Measurements from ENCODE around the gene CTXN1. TPM values are rescaled to one million over a fixed set of nuclear protein-coding genes. Genes with fewer than 3 reads are reported as not detected.

The CTXN1 gene
- total and polyA plus RNA-seq, 2 donors (not counting 1 experiment from before 2014, with no cell fraction given), result not detected

DNA sequence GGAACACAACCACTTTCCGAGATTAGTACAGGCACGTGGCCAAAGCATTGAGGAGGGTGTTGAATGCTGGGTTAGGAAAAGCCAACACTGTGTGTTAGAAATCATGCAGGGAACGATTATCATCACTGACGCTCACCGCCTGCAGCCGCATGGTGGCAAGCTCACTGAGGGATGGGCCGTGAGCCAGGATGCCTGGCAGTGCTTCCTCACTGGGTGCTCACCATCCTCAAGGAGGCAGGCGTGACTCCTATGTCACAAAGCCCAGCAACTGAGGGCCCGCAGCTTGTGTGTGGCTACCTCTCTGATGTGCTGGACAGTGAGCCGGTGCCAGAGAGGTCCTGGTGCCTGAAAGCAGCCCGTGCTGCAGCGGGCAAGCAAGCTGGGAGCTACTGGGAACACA, 47.9 kb upstream of the CTXN1 start:
- Histone ChIP-seq H3K79me2 (ENCODE audit: control insufficient read depth, insufficient read depth, low read length) (peaks cover 14% of the 10 kb centered on the region), H3K9ac (ENCODE audit: low read length) (no peak overlapping the region), H3K27me3 (replicated peaks in 1 of 4; ENCODE audit: control extremely low read depth in 1 of 4, control insufficient read depth in 3 of 4, insufficient read depth in 4 of 4, low read length in 3 of 4) (no peaks in the 10 kb centered on the region), H3K4me1 (ENCODE audit: control insufficient read depth in 2 of 2, insufficient read depth in 2 of 2, low read length in 2 of 2) (no peaks in the 10 kb centered on the region), H3K4me3 (ENCODE audit: control extremely low read depth in 1 of 5, extremely low read depth in 1 of 5, insufficient read depth in 1 of 5, low read depth in 2 of 5, low read length in 4 of 5) (no peak overlapping the region), H2AFZ (ENCODE audit: insufficient read depth, low read depth, low read length, poor library complexity, severe bottlenecking) (no peak overlapping the region), H3K36me3 (replicated peaks in 1 of 2; ENCODE audit: control extremely low read depth in 1 of 2, control insufficient read depth in 1 of 2, extremely low read depth in 1 of 2, insufficient read depth in 2 of 2, low read length in 1 of 2) (peaks cover 0 to 52% of the 10 kb centered on the region in 2 experiments), H3K4me2 (replicated peaks; ENCODE audit: low read depth, low read length, poor library complexity, severe bottlenecking) (no peak overlapping the region), H3K27ac (ENCODE audit: low read length in 2 of 2) (no peak overlapping the region), H4K20me1 (ENCODE audit: control insufficient read depth, insufficient read depth, low read length, poor library complexity, severe bottlenecking) (peaks cover 17% of the 10 kb centered on the region), H3K9me3 (ENCODE audit: control extremely low read depth in 1 of 3, control insufficient read depth in 2 of 3, insufficient read depth in 1 of 3, low read length in 2 of 3) (no peaks in the 10 kb centered on the region)
- no peak overlapping the region for H3K4me3 Mint-ChIP-seq
- WGBS (ENCODE audit: insufficient coverage), result 98% methylated on average over 12 of the region's 12 CpGs
- ChIA-PET CTCF (no interaction called here), POLR2A (no interaction called here)
- no peak for ATAC-seq (ENCODE audit: low read depth)
- no peaks in the 10 kb centered on the region for H3K9me3 Mint-ChIP-seq (ENCODE audit: insufficient read depth)
- no peak overlapping the region for H3K27ac Mint-ChIP-seq
- TF ChIP-seq EZH2 (IDR thresholded peaks at IDR 0.05; ENCODE audit: borderline replicate concordance, insufficient read depth, low read depth, low read length, poor library complexity, severe bottlenecking), result no peak
- TF ChIP-seq, protein P1, sequence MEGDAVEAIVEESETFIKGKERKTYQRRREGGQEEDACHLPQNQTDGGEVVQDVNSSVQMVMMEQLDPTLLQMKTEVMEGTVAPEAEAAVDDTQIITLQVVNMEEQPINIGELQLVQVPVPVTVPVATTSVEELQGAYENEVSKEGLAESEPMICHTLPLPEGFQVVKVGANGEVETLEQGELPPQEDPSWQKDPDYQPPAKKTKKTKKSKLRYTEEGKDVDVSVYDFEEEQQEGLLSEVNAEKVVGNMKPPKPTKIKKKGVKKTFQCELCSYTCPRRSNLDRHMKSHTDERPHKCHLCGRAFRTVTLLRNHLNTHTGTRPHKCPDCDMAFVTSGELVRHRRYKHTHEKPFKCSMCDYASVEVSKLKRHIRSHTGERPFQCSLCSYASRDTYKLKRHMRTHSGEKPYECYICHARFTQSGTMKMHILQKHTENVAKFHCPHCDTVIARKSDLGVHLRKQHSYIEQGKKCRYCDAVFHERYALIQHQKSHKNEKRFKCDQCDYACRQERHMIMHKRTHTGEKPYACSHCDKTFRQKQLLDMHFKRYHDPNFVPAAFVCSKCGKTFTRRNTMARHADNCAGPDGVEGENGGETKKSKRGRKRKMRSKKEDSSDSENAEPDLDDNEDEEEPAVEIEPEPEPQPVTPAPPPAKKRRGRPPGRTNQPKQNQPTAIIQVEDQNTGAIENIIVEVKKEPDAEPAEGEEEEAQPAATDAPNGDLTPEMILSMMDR (IDR thresholded peaks at IDR 0.05), result no peak
- no peaks in the 10 kb centered on the region for H3K4me1 Mint-ChIP-seq
- intact Hi-C loops (cut with micrococcal nuclease), result no loop called here
- no peaks in the 10 kb centered on the region for H3K27me3 Mint-ChIP-seq
- DNase-seq, result no peak

DNA sequence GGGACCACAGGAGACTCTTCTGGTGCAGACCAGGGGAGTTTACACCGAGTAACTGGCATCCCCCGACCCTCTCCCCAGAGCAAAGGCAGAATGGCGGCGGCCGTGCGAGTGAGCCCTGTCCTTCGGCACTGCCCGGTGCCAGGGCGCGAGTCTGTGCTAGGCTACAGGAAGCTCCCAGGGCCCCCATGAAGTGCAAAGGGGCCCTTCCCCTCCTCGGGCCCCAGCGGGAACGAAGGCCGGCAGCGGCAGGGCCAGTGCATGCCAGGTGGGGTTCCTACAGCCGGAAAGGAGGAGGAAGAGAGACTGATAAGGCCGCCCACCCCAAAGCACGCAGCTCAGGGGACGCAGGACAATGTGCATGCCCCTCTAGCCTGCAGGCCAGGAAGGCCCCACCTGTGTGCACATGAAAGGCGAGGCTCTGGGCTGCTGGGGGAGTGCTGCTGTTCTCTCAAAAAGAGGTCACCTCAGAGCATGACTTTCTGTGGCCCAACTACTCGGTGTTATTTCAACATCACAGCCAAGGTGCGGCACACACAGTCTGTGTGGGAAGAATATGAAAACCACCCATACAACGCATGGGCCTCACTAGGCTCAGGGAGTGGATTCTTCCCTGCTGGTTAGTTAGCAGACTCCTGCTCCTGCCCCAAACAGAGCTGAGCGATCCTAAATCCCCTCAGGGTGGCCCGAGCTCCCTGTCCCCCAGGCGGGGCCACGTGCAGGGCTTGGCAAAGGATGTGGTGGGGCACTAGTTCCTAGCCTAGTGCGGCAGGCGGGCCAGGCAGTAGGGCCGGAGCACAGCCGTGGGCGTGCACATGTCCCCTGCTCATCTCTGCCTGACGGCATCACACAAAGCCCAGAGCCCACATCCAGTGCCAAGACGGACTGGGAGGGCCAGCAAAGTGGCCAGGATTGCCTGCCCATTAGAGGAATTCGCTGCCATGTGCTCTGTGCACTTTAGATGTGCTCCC, 45.9 kb upstream of the CTXN1 start:
- Histone ChIP-seq H3K4me1 (ENCODE audit: control insufficient read depth in 2 of 2, insufficient read depth in 2 of 2, low read length in 2 of 2) (no peaks in the 10 kb centered on the region), H3K27me3 (replicated peaks in 1 of 4; ENCODE audit: control extremely low read depth in 1 of 4, control insufficient read depth in 3 of 4, insufficient read depth in 4 of 4, low read length in 3 of 4) (no peaks in the 10 kb centered on the region), H3K9me3 (ENCODE audit: control extremely low read depth in 1 of 3, control insufficient read depth in 2 of 3, insufficient read depth in 1 of 3, low read length in 2 of 3) (no peaks in the 10 kb centered on the region), H3K36me3 (replicated peaks in 1 of 2; ENCODE audit: control extremely low read depth in 1 of 2, control insufficient read depth in 1 of 2, extremely low read depth in 1 of 2, insufficient read depth in 2 of 2, low read length in 1 of 2) (peaks cover 0 to 58% of the 10 kb centered on the region in 2 experiments), H3K9ac (ENCODE audit: low read length) (no peak overlapping the region), H3K27ac (ENCODE audit: low read length in 2 of 2) (no peak overlapping the region), H4K20me1 (ENCODE audit: control insufficient read depth, insufficient read depth, low read length, poor library complexity, severe bottlenecking) (no peaks in the 10 kb centered on the region), H2AFZ (ENCODE audit: insufficient read depth, low read depth, low read length, poor library complexity, severe bottlenecking) (no peak overlapping the region), H3K4me3 (ENCODE audit: control extremely low read depth in 1 of 5, extremely low read depth in 1 of 5, insufficient read depth in 1 of 5, low read depth in 2 of 5, low read length in 4 of 5) (no peak overlapping the region), H3K79me2 (ENCODE audit: control insufficient read depth, insufficient read depth, low read length) (peaks cover 4% of the 10 kb centered on the region), H3K4me2 (replicated peaks; ENCODE audit: low read depth, low read length, poor library complexity, severe bottlenecking) (no peak overlapping the region)
- ATAC-seq (ENCODE audit: low read depth), result no peak
- Mint-ChIP-seq H3K9me3 (ENCODE audit: insufficient read depth) (no peaks in the 10 kb centered on the region), H3K4me3 (no peak overlapping the region), H3K27ac (no peak overlapping the region), H3K27me3 (no peaks in the 10 kb centered on the region), H3K4me1 (no peaks in the 10 kb centered on the region)
- 93% methylated on average over 34 of the region's 35 CpGs for WGBS (ENCODE audit: insufficient coverage)
- intact Hi-C loops (cut with micrococcal nuclease), result no loop called here
- no peak for DNase-seq
- ChIA-PET POLR2A (no interaction called here), CTCF (interaction anchor here (0.6 to 2.7 kb wide), 5 partner anchors 28 to 280 kb away, joined by 3 to 8 read pairs (median 4); no protein-coding TSS in a partner anchor)
- TF ChIP-seq EZH2 (IDR thresholded peaks at IDR 0.05; ENCODE audit: borderline replicate concordance, insufficient read depth, low read depth, low read length, poor library complexity, severe bottlenecking), result no peak
- TF ChIP-seq, protein P1 (IDR thresholded peaks at IDR 0.05), result no peak
